ENCODE measurements around the gene LRRTM3. TPM values are rescaled to one million over a fixed set of nuclear protein-coding genes. Genes with fewer than 3 reads are reported as not detected.

LRRTM3 gene
- total RNA-seq, 1 donor from 2014 or later: not detected

DNA sequence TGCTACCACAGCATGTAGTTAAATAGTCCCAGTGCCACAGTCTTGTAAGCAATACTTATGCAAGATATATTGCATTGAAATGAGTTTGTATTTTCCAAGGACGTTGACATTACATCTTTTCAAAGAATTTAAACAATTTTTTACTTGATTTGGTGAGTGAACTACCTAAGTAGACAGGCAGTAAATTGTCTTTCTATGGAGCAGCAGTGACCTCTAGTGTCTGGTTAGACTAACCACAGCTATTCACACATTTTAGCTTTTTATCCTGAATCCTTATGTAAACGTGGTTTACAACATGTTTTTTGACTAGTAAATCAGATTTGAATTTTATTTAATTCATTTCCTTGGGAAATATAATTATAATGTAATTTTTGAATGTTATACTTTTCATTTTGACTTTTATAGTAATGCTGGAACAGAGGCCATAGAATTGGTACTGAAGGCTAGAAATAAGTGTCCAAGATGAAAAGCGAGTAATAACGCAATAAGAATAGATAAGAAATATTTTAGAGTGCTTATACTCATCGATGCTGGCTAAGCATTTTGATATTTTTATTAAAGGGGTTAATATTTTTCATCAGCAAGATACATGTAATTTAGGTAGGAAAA is 5.6 kb downstream of the LRRTM3 start:
- POLR2A ChIA-PET: no interaction called here
- H3K36me3 Mint-ChIP-seq (ENCODE audit: low read depth): no peaks in the 10 kb centered on the region
- no peak overlapping the region for H3K4me3 Mint-ChIP-seq
- CTCF ChIA-PET: interaction anchor here (0.7 to 1.9 kb wide), 3 partner anchors 9 to 848 kb away, joined by 3 to 6 read pairs (median 5); no protein-coding TSS in a partner anchor
- DNase-seq: no peak
- intact Hi-C loops (cut with micrococcal nuclease): loop anchor here (2.0 to 5.0 kb wide), 2 partner anchors 751 to 851 kb away; no protein-coding TSS in a partner anchor
- H3K4me1 Mint-ChIP-seq: no peaks in the 10 kb centered on the region
- no peak overlapping the region for H3K27ac Mint-ChIP-seq
- peaks cover 21% of the 10 kb centered on the region for H3K27me3 Mint-ChIP-seq
- no peak for ATAC-seq (ENCODE audit: low read depth)
- no peaks in the 10 kb centered on the region for H3K9me3 Mint-ChIP-seq
- TF ChIP-seq, protein P1, sequence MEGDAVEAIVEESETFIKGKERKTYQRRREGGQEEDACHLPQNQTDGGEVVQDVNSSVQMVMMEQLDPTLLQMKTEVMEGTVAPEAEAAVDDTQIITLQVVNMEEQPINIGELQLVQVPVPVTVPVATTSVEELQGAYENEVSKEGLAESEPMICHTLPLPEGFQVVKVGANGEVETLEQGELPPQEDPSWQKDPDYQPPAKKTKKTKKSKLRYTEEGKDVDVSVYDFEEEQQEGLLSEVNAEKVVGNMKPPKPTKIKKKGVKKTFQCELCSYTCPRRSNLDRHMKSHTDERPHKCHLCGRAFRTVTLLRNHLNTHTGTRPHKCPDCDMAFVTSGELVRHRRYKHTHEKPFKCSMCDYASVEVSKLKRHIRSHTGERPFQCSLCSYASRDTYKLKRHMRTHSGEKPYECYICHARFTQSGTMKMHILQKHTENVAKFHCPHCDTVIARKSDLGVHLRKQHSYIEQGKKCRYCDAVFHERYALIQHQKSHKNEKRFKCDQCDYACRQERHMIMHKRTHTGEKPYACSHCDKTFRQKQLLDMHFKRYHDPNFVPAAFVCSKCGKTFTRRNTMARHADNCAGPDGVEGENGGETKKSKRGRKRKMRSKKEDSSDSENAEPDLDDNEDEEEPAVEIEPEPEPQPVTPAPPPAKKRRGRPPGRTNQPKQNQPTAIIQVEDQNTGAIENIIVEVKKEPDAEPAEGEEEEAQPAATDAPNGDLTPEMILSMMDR (IDR thresholded peaks at IDR 0.05): peak; percentile 85

DNA sequence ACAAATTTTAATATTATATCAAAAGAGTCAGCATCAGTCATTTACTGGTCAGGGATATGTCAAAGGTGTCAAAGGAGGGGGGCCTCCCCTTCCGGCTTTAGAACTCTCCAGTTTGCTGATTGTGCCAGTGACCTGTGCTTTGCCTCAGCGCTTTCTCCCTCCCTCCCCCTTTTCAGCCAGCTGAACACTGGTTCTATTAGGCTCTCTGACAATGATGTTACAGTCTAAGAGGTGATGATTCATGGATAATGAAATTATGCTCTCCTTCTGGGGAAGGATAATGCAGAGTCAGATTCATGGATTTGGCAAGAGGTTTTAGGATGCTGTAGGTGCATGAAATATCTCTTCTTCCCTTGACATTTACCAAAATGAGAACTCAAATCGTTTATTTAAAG is 6.1 kb downstream of the LRRTM3 start:
- H3K27ac Mint-ChIP-seq: no peak overlapping the region
- H3K4me1 Mint-ChIP-seq: no peaks in the 10 kb centered on the region
- ChIA-PET CTCF (interaction anchor here (1.2 to 1.9 kb wide), 2 partner anchors 8 to 14 kb away, joined by 5 to 6 read pairs; no protein-coding TSS in a partner anchor), POLR2A (no interaction called here)
- TF ChIP-seq, protein P1 (IDR thresholded peaks at IDR 0.05): no peak
- no peak overlapping the region for H3K4me3 Mint-ChIP-seq
- H3K36me3 Mint-ChIP-seq (ENCODE audit: low read depth): no peaks in the 10 kb centered on the region
- intact Hi-C loops (cut with micrococcal nuclease): loop anchor here (2.0 to 5.0 kb wide), 2 partner anchors 751 to 850 kb away; no protein-coding TSS in a partner anchor
- no peaks in the 10 kb centered on the region for H3K9me3 Mint-ChIP-seq
- DNase-seq (no peak), ATAC-seq (ENCODE audit: low read depth) (no peak)
- peaks cover 21% of the 10 kb centered on the region for H3K27me3 Mint-ChIP-seq

DNA sequence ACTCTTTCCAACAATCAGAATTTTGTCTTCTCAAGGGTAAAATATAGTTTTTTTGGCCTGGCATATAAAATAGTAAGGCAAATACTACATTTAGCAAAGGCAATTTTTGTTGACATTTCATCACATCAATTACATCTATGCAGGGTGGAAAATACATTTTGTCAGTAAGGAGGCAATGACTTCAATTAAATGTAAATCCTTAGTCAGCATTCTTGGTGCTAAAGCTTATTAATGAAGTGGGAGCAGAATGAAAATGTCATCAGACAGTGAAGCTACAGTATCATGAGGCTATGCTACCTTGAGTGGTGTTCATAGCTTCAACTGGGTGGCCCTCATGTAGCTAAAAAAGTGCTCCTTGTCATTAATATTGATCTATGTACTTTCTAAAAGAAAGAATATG is 8.9 kb downstream of the LRRTM3 start:
- ATAC-seq (ENCODE audit: low read depth): no peak
- Mint-ChIP-seq H3K4me3 (no peak overlapping the region), H3K36me3 (ENCODE audit: low read depth) (no peaks in the 10 kb centered on the region), H3K27ac (no peak overlapping the region), H3K27me3 (no peaks in the 10 kb centered on the region), H3K4me1 (no peaks in the 10 kb centered on the region), H3K9me3 (no peaks in the 10 kb centered on the region)
- POLR2A ChIA-PET: no interaction called here
- no peak for DNase-seq
- CTCF ChIA-PET: no interaction called here
- TF ChIP-seq, protein P1 (IDR thresholded peaks at IDR 0.05): no peak
- intact Hi-C loops (cut with micrococcal nuclease): loop anchor here (5.0 kb wide), 1 partner anchor 848 kb away; no protein-coding TSS in a partner anchor

DNA sequence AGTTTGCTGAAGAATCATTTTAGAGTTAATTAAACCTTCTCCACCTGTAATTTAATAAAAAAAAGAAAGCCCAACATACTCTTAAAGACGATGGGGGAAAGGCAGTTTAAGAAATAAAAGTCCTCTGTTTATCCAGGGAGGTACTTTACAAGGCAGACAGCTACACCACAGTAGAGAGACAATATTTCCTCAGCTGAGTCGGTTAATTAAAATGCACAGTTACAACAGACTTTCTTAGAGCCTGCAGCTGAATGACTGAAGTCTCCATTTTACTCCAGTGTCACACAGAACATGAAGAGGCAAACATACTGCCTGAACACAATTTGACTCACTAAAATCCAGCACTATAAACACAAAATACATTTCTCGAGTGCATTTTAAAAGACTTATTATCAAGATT is 15.1 kb downstream of the LRRTM3 start:
- DNase-seq (no peak), ATAC-seq (ENCODE audit: low read depth) (no peak)
- no peak overlapping the region for H3K4me3 Mint-ChIP-seq
- H3K4me1 Mint-ChIP-seq: no peaks in the 10 kb centered on the region
- ChIA-PET POLR2A (no interaction called here), CTCF (interaction anchor here (0.7 to 1.3 kb wide), 2 partner anchors 9 to 10 kb away, joined by 3 to 5 read pairs; no protein-coding TSS in a partner anchor)
- no peaks in the 10 kb centered on the region for H3K9me3 Mint-ChIP-seq
- no peaks in the 10 kb centered on the region for H3K36me3 Mint-ChIP-seq (ENCODE audit: low read depth)
- H3K27ac Mint-ChIP-seq: no peak overlapping the region
- intact Hi-C loops (cut with micrococcal nuclease): no loop called here
- TF ChIP-seq, protein P1 (IDR thresholded peaks at IDR 0.05): no peak
- H3K27me3 Mint-ChIP-seq: no peaks in the 10 kb centered on the region

DNA sequence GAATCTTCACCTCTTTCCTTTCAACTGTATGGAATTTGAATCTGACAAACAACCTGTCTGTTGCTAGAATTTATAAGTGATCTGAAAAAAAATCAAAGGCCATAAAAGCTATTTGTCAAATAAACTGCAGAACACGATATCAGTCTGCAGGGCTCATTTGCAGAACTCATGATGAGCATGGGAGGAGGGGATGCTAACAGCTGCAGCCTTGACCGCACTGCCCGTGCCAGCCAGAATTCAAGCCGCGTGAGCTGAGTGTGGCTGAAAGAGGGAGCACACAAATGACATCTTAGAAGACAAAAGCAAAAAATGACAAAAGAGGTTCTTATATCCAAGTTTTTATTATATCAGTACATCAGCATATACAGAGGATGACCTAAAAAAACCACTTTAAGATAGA is 15.7 kb downstream of the LRRTM3 start:
- H3K4me3 Mint-ChIP-seq: no peak overlapping the region
- CTCF ChIA-PET: no interaction called here
- no peaks in the 10 kb centered on the region for H3K36me3 Mint-ChIP-seq (ENCODE audit: low read depth)

More for the DNA sequence above, 15.7 kb downstream of the LRRTM3 start:
- intact Hi-C loops (cut with micrococcal nuclease): no loop called here
- Mint-ChIP-seq H3K9me3 (no peaks in the 10 kb centered on the region), H3K27ac (no peak overlapping the region), H3K4me1 (no peaks in the 10 kb centered on the region), H3K27me3 (no peaks in the 10 kb centered on the region)
- POLR2A ChIA-PET: no interaction called here
- DNase-seq (no peak), ATAC-seq (ENCODE audit: low read depth) (no peak)
- TF ChIP-seq, protein P1 (IDR thresholded peaks at IDR 0.05): no peak

All from activated B cell treated with CpG ODN at 0.5 μM for 24 hours (primary cell).